IPS-18c (cell line): ENCODE results near the gene SIM2.

Source experiments
- H3K4me3 ChIP-seq: 2 replicates; pipeline ENCODE4 v1.7.0; 2013; ENCODE audit warnings: low read depth, mild to moderate bottlenecking, low read length, moderate library complexity; ENCODE audit not compliant: insufficient read depth
- H3K9me3 ChIP-seq: one replicate; pipeline ENCODE4 v1.6.1; 2013; ENCODE audit warnings: mild to moderate bottlenecking, low read length, moderate library complexity; ENCODE audit not compliant: control insufficient read depth, insufficient read depth

Gene SIM2

GRCh38 chr21:36678538-36678937 is 20.4 kb upstream of the SIM2 start:
- no peak overlapping the region for H3K4me3 ChIP-seq
- H3K9me3 ChIP-seq = peaks cover 11% of the 10 kb centered on the region

- no peak overlapping the region for H3K4me3 ChIP-seq
- H3K9me3 ChIP-seq = peaks cover 11% of the 10 kb centered on the region
Observed at GRCh38 chr21:36681117-36681631, 17.7 kb upstream of the SIM2 start.

GRCh38 chr21:36684957-36685714 is 13.8 kb upstream of the SIM2 start:
- peaks cover 11% of the 10 kb centered on the region for H3K9me3 ChIP-seq
- no peak overlapping the region for H3K4me3 ChIP-seq

- Histone ChIP-seq H3K4me3 (no peak overlapping the region), H3K9me3 (peaks cover 1% of the 10 kb centered on the region)
Observed at GRCh38 chr21:36686955-36687354, 12.0 kb upstream of the SIM2 start.

GRCh38 chr21:36688324-36688723 is 10.6 kb upstream of the SIM2 start:
- no peak overlapping the region for H3K4me3 ChIP-seq
- peaks cover 3% of the 10 kb centered on the region for H3K9me3 ChIP-seq

- peaks cover 3% of the 10 kb centered on the region for H3K9me3 ChIP-seq
- no peak overlapping the region for H3K4me3 ChIP-seq
Observed at GRCh38 chr21:36689324-36689723, 9.6 kb upstream of the SIM2 start.

GRCh38 chr21:36690628-36691554 is 8.0 kb upstream of the SIM2 start:
- Histone ChIP-seq H3K4me3 (no peak overlapping the region), H3K9me3 (peaks cover 3% of the 10 kb centered on the region)

- Histone ChIP-seq H3K4me3 (no peak overlapping the region), H3K9me3 (peaks cover 3% of the 10 kb centered on the region)
Observed at GRCh38 chr21:36691555-36692041, 7.3 kb upstream of the SIM2 start.

GRCh38 chr21:36692114-36692834 is 6.6 kb upstream of the SIM2 start:
- peak overlapping the region; percentile 31; the same call in 1 of the 2 replicates for H3K4me3 ChIP-seq
- peaks cover 3% of the 10 kb centered on the region for H3K9me3 ChIP-seq

GRCh38 chr21:36692835-36693488 is 6.0 kb upstream of the SIM2 start:
- peak overlapping the region; percentile 31; the same call in 1 of the 2 replicates for H3K4me3 ChIP-seq

GRCh38 chr21:36693489-36694030 is 5.4 kb upstream of the SIM2 start:
- Histone ChIP-seq H3K4me3 (peak overlapping the region; percentile 31; the same call in 1 of the 2 replicates), H3K9me3 (peaks cover 5% of the 10 kb centered on the region)

More at GRCh38 chr21:36692835-36693488, 6.0 kb upstream of the SIM2 start:
- H3K9me3 ChIP-seq = peaks cover 5% of the 10 kb centered on the region

- peaks cover 5% of the 10 kb centered on the region for H3K9me3 ChIP-seq
- H3K4me3 ChIP-seq = no peak overlapping the region
Observed at GRCh38 chr21:36694031-36694515, 4.8 kb upstream of the SIM2 start.

- Histone ChIP-seq H3K9me3 (peaks cover 5% of the 10 kb centered on the region), H3K4me3 (no peak overlapping the region)
Observed at GRCh38 chr21:36694593-36695282, 4.2 kb upstream of the SIM2 start.

GRCh38 chr21:36695283-36695634 is 3.7 kb upstream of the SIM2 start:
- peaks cover 5% of the 10 kb centered on the region for H3K9me3 ChIP-seq
- no peak overlapping the region for H3K4me3 ChIP-seq

- H3K4me3 ChIP-seq = 0 out of 2 replicates have a peak overlapping the region, but pooled peaks have one; percentile 15
- H3K9me3 ChIP-seq = peaks cover 5% of the 10 kb centered on the region
Observed at GRCh38 chr21:36695671-36696389, 3.1 kb upstream of the SIM2 start.
